Astrocyte (in vitro differentiated cells and primary cell): Measurements from ENCODE around the gene ARMH3.

Experiments used
- EZH2 ChIP-seq: IDR thresholded peaks from 2 replicates; pipeline ENCODE4 v1.6.1; 2012; ENCODE audit warnings: mild to moderate bottlenecking, low read length, inconsistent platforms; ENCODE audit not compliant: insufficient read depth
- TF ChIP-seq, protein P1 (sequence below): IDR thresholded peaks from 2 replicates; pipeline ENCODE4 v1.5.1; 2011; ENCODE audit warnings: low read depth, mild to moderate bottlenecking, inconsistent platforms, low read length, moderate library complexity; ENCODE audit not compliant: insufficient read depth

DNA sequence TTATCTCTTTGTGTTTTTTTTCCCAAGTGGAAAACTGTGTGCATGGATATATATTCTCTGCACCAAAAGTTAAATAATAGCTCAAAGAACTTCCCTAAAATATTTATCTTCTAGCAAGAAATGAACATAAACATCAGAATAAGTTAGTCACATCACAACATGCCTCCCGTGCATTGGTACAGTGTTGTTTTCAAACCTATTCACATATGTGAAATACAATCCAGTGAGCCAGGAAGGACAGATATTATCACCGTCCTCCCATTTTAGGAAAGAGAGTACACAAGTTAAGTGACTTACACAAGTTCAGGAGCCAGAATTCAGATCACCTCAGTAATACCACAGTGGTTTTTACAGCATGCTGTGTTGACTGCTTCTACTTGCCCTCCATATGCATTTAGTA lies 22.2 kb downstream of the ARMH3 start:
- TF ChIP-seq, protein P1, sequence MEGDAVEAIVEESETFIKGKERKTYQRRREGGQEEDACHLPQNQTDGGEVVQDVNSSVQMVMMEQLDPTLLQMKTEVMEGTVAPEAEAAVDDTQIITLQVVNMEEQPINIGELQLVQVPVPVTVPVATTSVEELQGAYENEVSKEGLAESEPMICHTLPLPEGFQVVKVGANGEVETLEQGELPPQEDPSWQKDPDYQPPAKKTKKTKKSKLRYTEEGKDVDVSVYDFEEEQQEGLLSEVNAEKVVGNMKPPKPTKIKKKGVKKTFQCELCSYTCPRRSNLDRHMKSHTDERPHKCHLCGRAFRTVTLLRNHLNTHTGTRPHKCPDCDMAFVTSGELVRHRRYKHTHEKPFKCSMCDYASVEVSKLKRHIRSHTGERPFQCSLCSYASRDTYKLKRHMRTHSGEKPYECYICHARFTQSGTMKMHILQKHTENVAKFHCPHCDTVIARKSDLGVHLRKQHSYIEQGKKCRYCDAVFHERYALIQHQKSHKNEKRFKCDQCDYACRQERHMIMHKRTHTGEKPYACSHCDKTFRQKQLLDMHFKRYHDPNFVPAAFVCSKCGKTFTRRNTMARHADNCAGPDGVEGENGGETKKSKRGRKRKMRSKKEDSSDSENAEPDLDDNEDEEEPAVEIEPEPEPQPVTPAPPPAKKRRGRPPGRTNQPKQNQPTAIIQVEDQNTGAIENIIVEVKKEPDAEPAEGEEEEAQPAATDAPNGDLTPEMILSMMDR = no peak
- no peak for TF ChIP-seq EZH2
